GM12891 (cell line): ENCODE results near the gene SHFL.

Experiments
- POLR2A ChIP-seq: IDR thresholded peaks from 2 replicates; pipeline ENCODE4 v1.6.1; 2011; ENCODE audit warnings: low read depth, low read length, control low read depth
- POLR2AphosphoS5 ChIP-seq: IDR thresholded peaks from 2 replicates; pipeline ENCODE4 v1.6.1; 2011; ENCODE audit warnings: low read depth, low read length, control low read depth
- POU2F2 ChIP-seq: IDR thresholded peaks from 2 replicates; pipeline ENCODE4 v1.6.1; 2011; ENCODE audit warnings: low read depth, mild to moderate bottlenecking, control low read depth, low read length, moderate library complexity
- TAF1 ChIP-seq: IDR thresholded peaks from 2 replicates; pipeline ENCODE4 v1.6.1; 2011; ENCODE audit warnings: low read depth, low read length, control low read depth

DNA sequence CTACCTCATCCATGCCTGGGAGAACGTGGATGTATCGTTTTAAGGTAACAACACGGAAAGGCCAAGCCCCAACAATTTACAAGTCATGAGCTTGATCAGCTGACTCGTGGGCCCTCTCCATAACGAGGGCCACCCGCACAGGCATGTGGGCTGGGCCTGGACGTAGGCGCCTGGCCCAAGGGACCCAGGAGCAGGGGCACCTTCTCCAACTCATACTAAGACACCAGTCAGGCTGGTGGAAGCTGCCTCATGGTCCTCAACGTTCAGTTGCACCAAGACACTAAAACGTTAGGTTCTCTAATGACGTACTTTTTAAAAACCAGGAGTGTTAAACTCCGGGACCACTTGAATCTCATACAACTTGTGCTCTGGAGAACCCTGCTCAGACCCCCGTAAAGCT, 55.4 kb downstream of the SHFL start:
- no peak for TF ChIP-seq POLR2A
- no peak for TF ChIP-seq TAF1
- no peak for TF ChIP-seq POLR2AphosphoS5
- TF ChIP-seq POU2F2: no peak
